ENCODE results near the gene FBXO22. TPM values are rescaled to one million over a fixed set of nuclear protein-coding genes. Genes with fewer than 3 reads are reported as not detected.

FBXO22 gene
- total and polyA plus RNA-seq, 9 donors: 11.5 to 24.3 (median 20.0) TPM

GRCh38 chr15:75948761-75949296, 45.2 kb downstream of the FBXO22 start:
- TF ChIP-seq EP300 (IDR thresholded peaks at IDR 0.05): no peak
- no peak for TF ChIP-seq POLR2A (IDR thresholded peaks at IDR 0.05)
- TF ChIP-seq CTCF (IDR thresholded peaks at IDR 0.05): no peak
- no peak overlapping the region for H3K4me3 ChIP-seq
- H3K36me3 ChIP-seq: no peaks in the 10 kb centered on the region
- intact Hi-C loops (cut with DNase I): no loop called here
- no peaks in the 10 kb centered on the region for H3K27me3 ChIP-seq
- no peaks in the 10 kb centered on the region for H3K4me1 ChIP-seq (ENCODE audit: insufficient read depth)
- WGBS, 3 donors: 81 to 82% (median 82%) methylated on average over 8 of the region's 8 CpGs
- no peak for DNase-seq
- H3K9me3 ChIP-seq: no peaks in the 10 kb centered on the region
- no peak overlapping the region for H3K27ac ChIP-seq

GRCh38 chr15:75952525-75952924, 48.8 kb downstream of the FBXO22 start:
- 87 to 97% (median 90%) methylated on average over 4 of the region's 4 CpGs for WGBS, 3 donors

GRCh38 chr15:75955720-75956119, 52.0 kb downstream of the FBXO22 start:
- no peak for DNase-seq
- 49 to 60% (median 59%) methylated on average over 1 of the region's 1 CpG for WGBS, 3 donors
- Histone ChIP-seq H3K9me3 (no peaks in the 10 kb centered on the region), H3K4me1 (ENCODE audit: insufficient read depth) (no peaks in the 10 kb centered on the region), H3K4me3 (no peak overlapping the region), H3K27me3 (no peaks in the 10 kb centered on the region), H3K36me3 (no peaks in the 10 kb centered on the region), H3K27ac (no peak overlapping the region)
- TF ChIP-seq CTCF (IDR thresholded peaks at IDR 0.05) (no peak), EP300 (IDR thresholded peaks at IDR 0.05) (no peak), POLR2A (IDR thresholded peaks at IDR 0.05) (no peak)
- intact Hi-C loops (cut with DNase I): no loop called here

More at GRCh38 chr15:75952525-75952924, 48.8 kb downstream of the FBXO22 start:
- DNase-seq: no peak
- no peaks in the 10 kb centered on the region for H3K9me3 ChIP-seq
- H3K27me3 ChIP-seq: no peaks in the 10 kb centered on the region
- H3K27ac ChIP-seq: no peak overlapping the region
- TF ChIP-seq CTCF (IDR thresholded peaks at IDR 0.05) (no peak), EP300 (IDR thresholded peaks at IDR 0.05) (no peak), POLR2A (IDR thresholded peaks at IDR 0.05) (no peak)
- no peak overlapping the region for H3K4me3 ChIP-seq
- no peaks in the 10 kb centered on the region for H3K36me3 ChIP-seq
- intact Hi-C loops (cut with DNase I): no loop called here
- H3K4me1 ChIP-seq (ENCODE audit: insufficient read depth): no peaks in the 10 kb centered on the region

- WGBS, 3 donors: 96 to 100% (median 98%) methylated on average over 1 of the region's 1 CpG
- intact Hi-C loops (cut with DNase I): no loop called here
- H3K9me3 ChIP-seq: no peaks in the 10 kb centered on the region
Measured at GRCh38 chr15:75961331-75961730, 57.7 kb downstream of the FBXO22 start.

More at GRCh38 chr15:75961331-75961730, 57.7 kb downstream of the FBXO22 start:
- H3K27me3 ChIP-seq: no peaks in the 10 kb centered on the region
- no peak for DNase-seq
- TF ChIP-seq EP300 (IDR thresholded peaks at IDR 0.05): no peak
- no peak for TF ChIP-seq POLR2A (IDR thresholded peaks at IDR 0.05)
- no peak for TF ChIP-seq CTCF (IDR thresholded peaks at IDR 0.05)
- no peaks in the 10 kb centered on the region for H3K36me3 ChIP-seq
- no peak overlapping the region for H3K27ac ChIP-seq
- no peak overlapping the region for H3K4me3 ChIP-seq
- H3K4me1 ChIP-seq (ENCODE audit: insufficient read depth): no peaks in the 10 kb centered on the region

Measured in ovary (tissue), 9 donors.